Suppressor macrophage treated with lipopolysaccharide for 1 hour (primary cell): Measurements from ENCODE around the gene CFAP58.

Experiments used
- DNase-seq, 3 donors: peaks; one replicate each; pipeline ENCODE4 v3.0.0-alpha.2; 2020 to 2022

CFAP58 gene

DNA sequence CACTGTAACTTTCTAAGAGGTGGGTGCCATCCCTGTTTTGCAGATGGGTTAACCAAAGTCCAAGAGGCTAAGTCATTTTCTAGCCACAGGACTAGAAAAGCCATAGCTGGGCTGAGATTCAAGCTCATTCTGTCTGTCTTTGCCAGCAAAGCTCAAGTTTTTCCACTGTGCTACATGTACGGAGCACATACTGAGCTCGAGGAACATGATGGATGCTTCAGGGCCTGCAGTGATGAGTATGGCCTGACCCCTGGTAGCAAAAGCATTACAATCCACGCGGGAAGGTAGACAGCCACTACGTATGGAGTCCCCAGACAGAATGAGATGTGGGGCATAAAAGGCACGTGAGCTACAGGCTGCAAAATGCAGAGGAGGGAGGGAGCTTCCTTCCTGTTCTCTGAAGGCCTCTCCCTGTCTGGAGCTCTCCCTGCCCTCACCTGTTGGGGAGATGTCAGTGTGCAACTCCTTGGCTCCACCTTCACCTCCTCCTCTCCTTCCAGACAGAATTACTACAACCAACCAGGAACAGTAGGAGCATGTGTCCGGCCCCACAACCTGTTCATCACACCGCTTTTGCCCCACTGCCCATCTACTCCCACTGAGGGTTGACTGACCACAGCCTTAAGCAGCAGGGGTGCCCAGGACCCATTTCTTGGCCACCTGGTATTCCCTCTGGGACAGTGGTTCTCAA is 31.8 kb upstream of the CFAP58 start:
- no peak for DNase-seq

GRCh38 chr10:104322416-104322782 is 31.2 kb upstream of the CFAP58 start:
- peak; percentile 44 to 48 (median 46) for DNase-seq

- no peak for DNase-seq
Measured at GRCh38 chr10:104323085-104323484, 30.5 kb upstream of the CFAP58 start.

GRCh38 chr10:104323760-104324201 is 29.9 kb upstream of the CFAP58 start:
- DNase-seq: peak; percentile 48 to 61 (median 56)

GRCh38 chr10:104324221-104324686 is 29.4 kb upstream of the CFAP58 start:
- DNase-seq: peak; percentile 89 to 94 (median 90)

DNA sequence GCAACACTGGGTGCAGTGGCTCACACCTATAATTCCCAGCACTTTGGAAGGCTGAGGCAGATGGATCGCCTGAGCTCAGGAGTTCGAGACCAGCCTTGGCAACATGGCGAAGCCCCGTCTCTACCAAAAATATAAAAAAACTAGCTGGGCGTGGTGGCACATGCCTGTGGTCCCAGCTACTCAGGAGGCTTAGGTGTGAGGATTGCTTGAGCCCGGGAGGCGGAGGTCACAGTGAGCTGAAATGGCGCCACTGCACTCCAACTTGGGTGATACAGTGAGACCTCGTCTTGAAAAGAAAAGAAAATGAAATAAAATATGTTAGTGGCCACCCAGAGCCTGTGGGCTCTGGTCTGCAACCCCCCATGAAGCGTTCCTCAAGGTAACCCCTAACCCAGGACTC is 28.7 kb upstream of the CFAP58 start:
- no peak for DNase-seq

DNA sequence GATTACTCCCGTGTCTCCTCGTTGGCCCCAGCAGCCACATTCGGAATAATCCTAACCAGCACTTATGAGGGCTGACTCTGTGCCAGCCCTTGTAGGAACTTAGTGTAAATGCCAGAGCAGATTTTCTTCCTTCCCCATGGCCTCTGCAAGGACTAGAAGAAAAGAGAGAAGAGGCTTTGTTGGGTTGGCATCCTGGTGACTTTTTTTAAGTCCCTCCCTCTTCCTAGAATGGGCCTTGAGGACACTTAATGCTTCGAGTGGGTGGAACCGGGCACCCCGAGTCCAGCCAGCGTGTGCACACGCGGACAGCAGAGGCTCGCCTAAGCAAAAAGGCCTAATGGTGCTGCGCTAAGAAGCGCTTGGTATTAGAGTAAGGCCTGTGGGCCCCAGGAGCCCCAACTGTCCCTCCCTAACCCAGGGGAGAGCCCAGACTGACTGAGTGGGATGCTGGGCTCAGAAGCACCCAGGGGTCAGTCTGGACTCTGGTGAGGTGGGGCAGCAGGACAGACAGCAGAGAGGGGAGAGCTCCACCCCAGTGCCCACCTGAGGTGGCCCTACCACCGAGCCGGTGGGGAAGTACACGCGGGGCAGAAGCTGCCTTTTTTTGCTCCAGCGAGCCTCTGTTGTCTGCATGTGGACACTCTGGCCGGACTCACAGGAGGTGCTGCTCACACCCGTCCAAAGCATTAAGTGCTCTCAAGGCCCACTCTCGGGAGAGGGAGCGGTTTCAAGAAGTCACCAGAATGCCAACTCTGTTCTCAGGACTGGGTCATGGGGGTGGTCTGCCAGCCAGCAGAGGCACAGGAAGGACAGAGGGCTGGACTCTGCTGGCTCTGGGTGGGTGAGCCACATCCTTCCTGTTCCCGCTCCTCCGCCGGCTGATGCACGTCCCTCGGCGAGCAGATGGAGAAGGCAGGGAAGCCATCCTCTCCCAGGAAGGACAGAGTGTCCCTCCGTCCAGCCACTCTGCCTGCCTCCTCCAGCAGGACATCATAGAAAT is 27.9 kb upstream of the CFAP58 start:
- peak; percentile 58 to 73 (median 64) for DNase-seq

DNA sequence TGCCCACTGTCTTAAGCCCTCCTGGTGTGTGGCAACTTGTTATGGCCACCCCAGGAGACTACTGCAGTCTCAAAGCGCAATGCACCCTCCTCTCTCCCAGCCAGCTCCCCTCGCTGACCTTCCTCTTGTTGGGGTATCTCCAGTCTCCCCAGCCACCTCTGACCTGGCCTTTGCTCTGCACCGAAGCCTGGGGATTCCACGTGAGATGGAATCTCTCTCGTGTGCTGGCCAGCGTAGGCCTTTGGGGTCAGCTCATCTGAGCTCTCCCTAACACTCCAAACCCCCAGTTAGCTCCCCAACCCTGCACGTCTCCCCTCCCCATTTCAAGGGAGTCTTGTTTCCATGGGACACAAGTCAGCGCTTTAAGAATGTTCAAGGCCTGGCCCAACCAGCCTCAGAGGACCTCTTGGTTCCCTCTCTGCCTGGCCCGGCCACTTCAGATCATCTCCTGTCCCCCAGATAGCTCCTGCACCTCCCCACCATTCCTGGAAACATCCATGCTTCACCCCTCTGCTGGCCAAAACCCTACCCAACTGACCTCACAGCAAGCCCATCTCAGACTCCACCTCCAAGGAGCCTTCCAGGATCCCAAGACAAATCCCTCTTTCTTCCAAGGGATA is 26.5 kb upstream of the CFAP58 start:
- no peak for DNase-seq

GRCh38 chr10:104327745-104328645 is 25.6 kb upstream of the CFAP58 start:
- peak; percentile 86 to 91 (median 86) for DNase-seq

DNA sequence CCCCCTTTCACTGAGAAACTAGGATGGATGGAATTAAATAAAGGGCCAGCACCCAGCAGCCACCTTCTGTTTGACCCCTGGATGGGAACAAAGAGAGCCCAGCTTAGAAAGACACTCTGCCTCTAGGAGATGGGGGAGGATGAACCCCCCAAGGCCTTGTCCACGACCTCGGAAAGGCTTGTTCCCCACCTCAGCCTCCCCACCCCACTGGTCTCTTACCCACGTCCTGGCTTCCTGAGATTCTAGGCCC is 25.1 kb upstream of the CFAP58 start:
- DNase-seq: no peak

- peak; percentile 86 to 93 (median 89) for DNase-seq
Measured at GRCh38 chr10:104328896-104329710, 24.5 kb upstream of the CFAP58 start.

- peak in 2 of 3 donors; percentile 55 to 67 for DNase-seq
Measured at GRCh38 chr10:104329735-104330134, 23.9 kb upstream of the CFAP58 start.

DNA sequence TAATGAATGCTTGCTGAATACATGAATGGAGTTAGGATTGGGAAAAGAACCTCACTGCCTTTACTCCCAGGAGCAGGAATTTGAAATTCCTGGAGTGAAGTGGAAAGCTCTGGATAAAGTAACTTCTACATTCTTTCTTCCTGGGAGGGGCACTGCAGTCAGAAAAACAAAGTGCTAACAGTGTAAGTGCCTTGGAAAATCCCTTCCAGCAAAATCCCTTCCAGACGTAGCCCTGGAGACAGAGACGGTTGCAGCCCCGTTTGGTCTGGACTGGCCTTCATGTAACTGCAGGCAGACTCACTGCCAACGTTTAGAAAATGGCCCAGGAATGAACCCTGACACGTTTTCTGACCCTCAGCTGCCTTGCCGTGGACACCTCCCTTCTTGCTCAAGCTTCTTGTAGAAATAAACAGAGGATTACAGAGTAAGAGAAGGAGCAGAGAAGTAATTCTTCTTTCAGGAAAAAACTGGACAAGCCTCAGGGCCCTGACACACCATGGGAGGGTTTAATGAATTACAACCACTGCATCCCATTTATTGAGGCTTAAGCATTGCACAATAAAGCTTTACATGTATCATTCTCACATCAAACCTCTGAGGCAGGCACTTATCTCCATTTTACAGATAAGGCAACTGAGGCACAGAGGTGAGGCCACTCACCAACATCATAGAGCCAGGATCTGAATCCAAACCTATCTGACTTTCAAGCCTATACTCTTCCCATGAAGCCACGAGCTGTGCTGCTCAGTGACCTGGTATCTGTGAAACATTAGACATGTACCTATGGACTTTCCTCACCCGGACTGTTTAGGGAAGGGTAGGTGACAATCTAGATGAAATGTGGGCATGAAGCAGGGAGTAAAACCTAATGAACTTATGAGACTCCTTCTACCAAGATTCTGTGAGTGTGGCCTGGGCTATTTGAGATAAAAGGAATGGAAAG is 23.2 kb upstream of the CFAP58 start:
- DNase-seq: peak in 1 of 3 donors; percentile 36

DNA sequence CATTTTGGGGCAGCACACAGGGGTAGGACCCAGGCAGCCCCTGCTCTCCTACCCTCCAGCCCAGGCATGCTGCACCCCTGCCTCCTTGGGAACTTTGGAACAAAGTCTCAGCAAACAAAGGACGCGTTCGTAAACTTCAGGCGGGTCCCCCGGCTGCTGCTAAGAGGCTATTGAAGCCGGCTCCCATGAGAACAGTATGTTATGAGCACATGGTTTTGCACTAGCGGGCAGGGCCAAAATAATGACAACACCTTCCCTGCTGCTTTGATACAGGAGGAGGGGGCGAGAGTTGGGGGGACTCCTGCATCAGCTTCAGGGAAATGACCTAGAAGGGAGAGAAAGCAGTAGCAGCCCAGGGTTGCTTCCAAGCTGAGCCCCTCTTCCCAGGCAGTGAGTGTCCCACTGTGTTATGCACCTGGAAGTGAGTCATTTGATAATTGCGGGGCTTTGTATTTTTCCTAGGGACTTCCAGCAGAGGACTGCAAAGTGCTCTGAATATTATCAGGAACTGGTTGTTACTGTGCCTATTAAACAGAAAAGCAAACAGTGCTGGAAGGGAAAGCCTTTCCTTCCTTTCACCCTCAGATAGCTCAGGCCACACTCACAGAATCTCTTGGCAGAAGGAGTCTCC is 22.3 kb upstream of the CFAP58 start:
- no peak for DNase-seq

DNA sequence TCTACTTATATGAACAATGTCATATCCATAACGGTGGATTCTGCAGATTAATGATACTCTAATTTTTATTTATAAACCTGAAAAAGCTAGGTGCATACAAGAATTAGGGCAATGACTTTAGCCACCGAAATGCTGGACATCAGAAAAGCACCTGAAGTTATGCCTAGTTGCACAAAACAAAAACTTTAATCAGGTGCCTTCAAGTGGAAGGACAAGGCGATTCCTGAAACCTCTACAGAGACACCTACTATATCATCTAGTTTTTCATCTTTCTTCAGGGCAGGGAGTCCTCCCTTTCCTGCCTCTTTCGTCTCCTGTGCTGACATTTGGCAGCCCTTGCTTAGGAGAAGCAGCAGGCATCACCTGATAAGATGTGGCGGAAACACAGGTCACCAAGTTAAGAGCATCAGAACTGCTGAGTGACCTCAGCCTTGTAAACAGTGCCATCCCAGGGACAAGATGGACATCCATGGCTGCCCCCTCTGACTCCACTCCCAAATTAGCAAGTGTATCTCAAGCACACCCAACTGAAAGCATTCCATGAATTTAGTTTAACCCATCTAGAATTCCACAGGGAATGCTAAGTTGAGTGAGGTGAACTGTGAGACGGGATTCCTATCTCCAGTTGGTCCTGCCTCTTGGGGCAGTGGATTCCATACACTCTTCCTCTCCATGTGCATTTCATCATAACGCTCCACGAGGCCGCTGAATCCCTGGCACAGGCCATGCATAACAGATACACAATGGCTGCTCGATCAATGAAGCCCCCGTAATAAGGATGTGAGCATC is 21.2 kb upstream of the CFAP58 start:
- no peak for DNase-seq

GRCh38 chr10:104333032-104333727 is 20.5 kb upstream of the CFAP58 start:
- no peak for DNase-seq

DNA sequence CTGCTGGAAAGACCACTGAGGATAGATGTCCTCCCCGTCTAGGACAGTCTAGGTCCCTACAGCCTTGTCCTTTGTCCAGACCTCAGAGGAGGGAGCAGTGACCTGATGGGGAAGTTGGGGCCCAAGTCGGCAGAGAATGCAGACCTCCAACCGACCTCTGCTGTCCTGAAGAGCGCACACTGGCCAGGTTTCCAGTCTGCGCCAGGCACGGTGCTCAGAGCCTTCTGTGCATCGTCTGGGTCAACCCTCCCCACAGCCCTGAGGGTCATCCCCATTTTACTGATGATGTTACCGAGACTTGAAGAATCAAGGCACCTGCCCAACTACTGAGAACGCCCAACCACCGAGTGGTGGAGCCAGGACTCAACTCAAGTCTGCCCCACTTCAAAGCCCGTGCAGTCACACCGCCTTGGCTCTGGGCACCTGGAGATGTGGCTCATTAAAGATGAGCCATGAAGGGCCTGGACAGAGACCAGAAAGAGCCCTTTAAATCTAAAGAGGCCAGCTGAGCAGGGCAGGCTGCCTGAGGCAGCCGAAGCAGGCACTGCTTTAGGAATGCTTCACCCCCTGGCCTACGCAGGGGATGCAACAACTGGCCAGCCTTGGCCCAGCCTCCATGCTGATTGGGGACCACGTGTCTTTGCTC is 19.8 kb upstream of the CFAP58 start:
- DNase-seq: no peak

DNA sequence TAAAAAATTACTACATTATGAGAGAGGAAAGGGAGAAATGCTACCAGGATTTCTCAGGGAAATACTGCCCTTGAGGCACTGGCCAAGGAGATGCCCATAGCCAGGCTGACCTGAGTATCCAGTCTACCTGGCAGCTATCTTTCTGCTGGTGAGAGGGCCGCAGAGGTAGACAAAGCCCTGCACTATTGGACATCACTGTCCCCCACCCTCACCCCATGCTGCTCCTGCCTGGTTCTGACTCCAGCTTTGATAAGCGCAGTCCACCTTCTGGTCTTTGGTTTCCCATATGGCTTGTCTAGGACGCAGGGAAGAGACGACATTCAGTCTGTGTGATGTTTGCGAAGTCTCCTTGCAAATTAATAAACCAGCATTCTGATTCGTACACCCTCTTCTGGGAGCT is 19.1 kb upstream of the CFAP58 start:
- no peak for DNase-seq
